Kasumi-1 (cell line): ENCODE measurements around the gene SYF2.
"Not testable (repeated sequence)": the region's sequence is repeated elsewhere in the genome, so short reads cannot be mapped to it uniquely, and the experiment has no call there.

Experiments used
- DNase-seq, 2 experiments: peaks; one replicate each; lab custom pipeline; 2025; lab: John Stamatoyannopoulos, UW

Gene SYF2

GRCh38 chr1:25206201-25206600 lies 26.1 kb downstream of the SYF2 start:
- DNase-seq, result no peak

DNA sequence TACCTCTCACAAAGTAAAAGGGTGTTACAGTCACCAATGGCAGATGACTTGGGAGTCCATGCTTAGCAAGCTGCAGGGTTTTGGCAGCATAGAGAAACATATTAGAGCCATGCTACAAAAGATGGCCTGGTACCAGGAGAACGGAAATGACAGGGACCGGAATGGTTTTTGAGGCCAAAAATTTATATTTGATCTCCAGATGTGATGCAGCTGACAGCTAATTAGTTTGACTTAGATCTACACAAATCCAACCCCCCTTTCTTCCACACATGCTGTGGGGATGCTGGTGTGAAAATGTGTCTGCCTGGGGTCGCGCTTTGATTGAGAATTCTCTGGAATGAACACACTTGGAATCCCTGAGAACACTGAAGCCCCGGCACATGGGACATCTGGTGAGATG lies 26.5 kb downstream of the SYF2 start:
- no peak for DNase-seq

- peak; percentile 67 to 76 for DNase-seq
Measured at GRCh38 chr1:25204797-25205480, 27.4 kb downstream of the SYF2 start.

DNA sequence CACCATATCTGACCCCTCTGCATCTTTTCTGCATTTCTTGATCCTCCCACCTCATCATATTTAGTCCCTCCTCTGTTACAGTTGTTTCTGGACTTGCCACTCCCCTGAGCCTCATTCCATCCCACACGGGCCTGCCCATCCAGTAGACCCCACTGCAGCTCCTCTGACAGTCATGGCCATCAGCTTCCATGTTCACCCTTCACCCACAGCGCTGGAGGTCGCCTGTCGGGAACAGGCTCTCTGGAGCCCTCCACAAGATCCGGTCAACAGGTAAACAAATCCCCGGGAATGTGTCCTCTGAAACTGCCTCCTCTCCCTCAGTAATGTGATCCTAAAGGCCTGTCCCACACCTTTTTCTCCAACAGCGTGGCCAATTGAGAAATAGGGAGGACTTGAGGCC lies 31.3 kb downstream of the SYF2 start:
- DNase-seq, result no peak

GRCh38 chr1:25199819-25200620 lies 32.3 kb downstream of the SYF2 start:
- no peak for DNase-seq

GRCh38 chr1:25198663-25199252 lies 33.5 kb downstream of the SYF2 start:
- DNase-seq, result peak in 1 of 2 experiments; percentile 12

- peak; percentile 37 to 48 for DNase-seq
Measured at GRCh38 chr1:25197982-25198662, 34.2 kb downstream of the SYF2 start.

- DNase-seq, result no peak
Measured at GRCh38 chr1:25197235-25197975, 34.9 kb downstream of the SYF2 start.

DNA sequence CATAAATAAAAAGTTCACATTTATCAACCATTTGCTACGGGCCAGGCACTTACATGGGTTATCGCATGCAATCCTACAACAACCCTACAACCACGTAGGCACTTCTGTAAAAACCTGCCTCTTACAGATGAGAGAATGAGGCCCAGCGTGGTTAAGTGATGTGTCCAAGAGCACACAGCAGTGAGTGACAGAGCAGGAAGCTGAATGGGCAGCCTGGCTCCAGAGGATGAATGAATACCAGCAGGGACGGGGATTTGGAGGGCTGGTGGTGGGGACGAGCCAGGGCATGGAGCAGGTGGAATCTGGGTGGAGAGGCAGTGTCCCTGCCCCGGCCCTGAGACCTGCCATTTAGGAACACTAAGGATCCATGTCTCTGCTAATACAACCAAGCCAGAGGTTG lies 35.5 kb downstream of the SYF2 start:
- DNase-seq, result no peak

- DNase-seq, result no peak
Measured at GRCh38 chr1:25195835-25196234, 36.5 kb downstream of the SYF2 start.

DNA sequence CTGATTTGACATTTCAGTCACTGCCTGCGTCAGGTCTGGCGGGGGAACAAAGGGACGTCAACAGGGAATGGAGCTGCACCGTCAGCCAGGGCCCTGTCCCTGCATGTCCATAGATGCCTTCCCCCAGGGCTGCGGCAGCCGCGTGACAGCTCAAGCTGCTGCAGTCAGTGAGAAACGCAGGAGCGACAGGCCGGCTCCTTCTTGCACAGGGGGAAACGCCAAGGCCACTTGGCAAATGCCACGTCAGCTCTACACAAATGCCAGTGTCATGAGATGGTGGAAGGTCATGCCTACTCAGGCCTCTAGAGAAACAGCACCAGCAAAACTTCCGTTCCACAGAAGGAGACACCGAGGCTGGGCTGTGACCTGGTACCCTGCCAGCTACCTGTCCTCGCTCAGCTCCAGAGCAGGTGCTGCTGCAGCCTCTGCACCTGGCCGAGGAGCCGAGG lies 37.7 kb downstream of the SYF2 start:
- no peak for DNase-seq

GRCh38 chr1:25194054-25194453 lies 38.2 kb downstream of the SYF2 start:
- no peak for DNase-seq

DNA sequence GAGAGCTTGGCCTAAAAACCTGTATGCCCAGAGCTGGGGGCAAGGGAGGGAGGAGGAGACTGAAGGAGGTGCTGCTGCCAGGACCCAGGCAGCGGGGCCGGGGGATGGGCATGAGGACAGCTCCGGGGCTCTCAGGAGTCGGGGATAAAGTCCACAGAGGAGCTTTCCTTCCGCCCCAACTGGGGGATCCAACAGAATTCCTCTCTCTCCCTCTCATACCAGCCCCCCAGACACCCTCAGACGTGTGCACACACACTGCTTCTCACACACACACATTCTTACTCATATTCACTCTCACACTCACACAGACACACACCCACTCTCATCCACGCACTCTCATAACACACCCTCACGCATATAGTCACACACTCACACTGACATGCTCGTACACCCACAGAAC lies 39.1 kb downstream of the SYF2 start:
- DNase-seq, result no peak

GRCh38 chr1:25192154-25192553 lies 40.1 kb downstream of the SYF2 start:
- DNase-seq, result no peak

GRCh38 chr1:25190260-25190659 lies 42.0 kb downstream of the SYF2 start:
- DNase-seq, result no peak

DNA sequence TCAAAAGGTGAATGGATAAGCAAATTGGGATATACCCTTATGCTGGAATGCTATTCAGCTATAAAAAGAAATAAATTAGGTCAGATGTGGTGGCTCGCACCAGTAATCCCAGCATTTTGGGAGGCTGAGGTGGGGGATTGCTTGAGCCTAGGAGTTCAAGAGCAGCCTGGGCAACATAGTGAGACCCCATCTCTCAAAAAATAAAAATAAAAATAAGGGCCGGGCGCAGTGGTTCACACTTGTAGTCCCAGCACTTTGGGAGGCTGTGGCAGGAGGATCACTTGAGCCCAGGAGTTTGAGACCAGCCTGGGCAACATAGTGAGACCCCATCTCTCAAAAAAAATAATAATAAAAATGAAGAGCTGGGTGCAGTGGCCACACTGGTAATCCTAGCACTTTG lies 44.4 kb downstream of the SYF2 start:
- not testable (repeated sequence) for DNase-seq

DNA sequence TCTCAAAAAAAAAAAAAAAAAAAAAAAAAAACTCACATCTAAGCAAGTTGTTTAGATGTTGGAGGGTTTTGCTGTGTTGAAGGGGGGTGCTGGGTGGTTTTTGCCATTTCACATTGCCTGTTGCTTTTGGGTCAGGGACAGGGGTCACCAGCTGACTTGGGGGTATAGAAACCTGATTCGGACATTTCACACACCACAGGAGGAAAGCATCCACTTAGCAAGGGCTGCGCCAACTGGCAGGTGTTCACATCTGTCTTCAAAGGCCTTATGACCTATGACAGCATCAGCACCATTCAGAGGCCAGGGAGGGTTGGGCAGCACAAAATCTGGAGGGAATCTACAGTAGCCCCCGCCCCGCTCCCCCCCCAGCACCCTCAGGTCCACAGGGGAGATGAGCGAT lies 45.2 kb downstream of the SYF2 start:
- no peak for DNase-seq

GRCh38 chr1:25186161-25187007 lies 45.9 kb downstream of the SYF2 start:
- DNase-seq, result no peak

- no peak for DNase-seq
Measured at GRCh38 chr1:25185409-25186160, 46.7 kb downstream of the SYF2 start.
